ENCODE results near the gene MRPL48. TPM values are rescaled to one million over a fixed set of nuclear protein-coding genes. Genes with fewer than 3 reads are reported as not detected.

Gene MRPL48
- total and polyA plus RNA-seq, 10 of the 15 experiments (the other 5 are each of a cell fraction or from before 2014, with no cell fraction given): 46.7 to 159 (median 83.4) TPM

GRCh38 chr11:73787643-73788558, at the start of gene MRPL48 (continued):
- TF ChIP-seq, protein P1, sequence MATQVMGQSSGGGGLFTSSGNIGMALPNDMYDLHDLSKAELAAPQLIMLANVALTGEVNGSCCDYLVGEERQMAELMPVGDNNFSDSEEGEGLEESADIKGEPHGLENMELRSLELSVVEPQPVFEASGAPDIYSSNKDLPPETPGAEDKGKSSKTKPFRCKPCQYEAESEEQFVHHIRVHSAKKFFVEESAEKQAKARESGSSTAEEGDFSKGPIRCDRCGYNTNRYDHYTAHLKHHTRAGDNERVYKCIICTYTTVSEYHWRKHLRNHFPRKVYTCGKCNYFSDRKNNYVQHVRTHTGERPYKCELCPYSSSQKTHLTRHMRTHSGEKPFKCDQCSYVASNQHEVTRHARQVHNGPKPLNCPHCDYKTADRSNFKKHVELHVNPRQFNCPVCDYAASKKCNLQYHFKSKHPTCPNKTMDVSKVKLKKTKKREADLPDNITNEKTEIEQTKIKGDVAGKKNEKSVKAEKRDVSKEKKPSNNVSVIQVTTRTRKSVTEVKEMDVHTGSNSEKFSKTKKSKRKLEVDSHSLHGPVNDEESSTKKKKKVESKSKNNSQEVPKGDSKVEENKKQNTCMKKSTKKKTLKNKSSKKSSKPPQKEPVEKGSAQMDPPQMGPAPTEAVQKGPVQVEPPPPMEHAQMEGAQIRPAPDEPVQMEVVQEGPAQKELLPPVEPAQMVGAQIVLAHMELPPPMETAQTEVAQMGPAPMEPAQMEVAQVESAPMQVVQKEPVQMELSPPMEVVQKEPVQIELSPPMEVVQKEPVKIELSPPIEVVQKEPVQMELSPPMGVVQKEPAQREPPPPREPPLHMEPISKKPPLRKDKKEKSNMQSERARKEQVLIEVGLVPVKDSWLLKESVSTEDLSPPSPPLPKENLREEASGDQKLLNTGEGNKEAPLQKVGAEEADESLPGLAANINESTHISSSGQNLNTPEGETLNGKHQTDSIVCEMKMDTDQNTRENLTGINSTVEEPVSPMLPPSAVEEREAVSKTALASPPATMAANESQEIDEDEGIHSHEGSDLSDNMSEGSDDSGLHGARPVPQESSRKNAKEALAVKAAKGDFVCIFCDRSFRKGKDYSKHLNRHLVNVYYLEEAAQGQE (IDR thresholded peaks at IDR 0.05; ENCODE audit: low read depth, low read length): no peak
- TF ChIP-seq CHD4 (IDR thresholded peaks at IDR 0.05) (no peak), RAD51 (IDR thresholded peaks at IDR 0.05) (no peak), SREBF2 (IDR thresholded peaks at IDR 0.05; ENCODE audit: low read length) (no peak), TCF12 (IDR thresholded peaks at IDR 0.05; ENCODE audit: low read depth, low read length) (no peak; the same call in 1 of the 2 replicates), SMAD5 (IDR thresholded peaks at IDR 0.05; ENCODE audit: low read depth) (peak; percentile 81), STAT1 (conservative IDR thresholded peaks at IDR 0.05) (peak; percentile 81; the same call in 1 of the 2 replicates), MLLT1 (IDR thresholded peaks at IDR 0.05) (peak; percentile 50; the same call in 1 of the 2 replicates), HDAC6 (IDR thresholded peaks at IDR 0.05; ENCODE audit: unreplicated experiment) (no peak), SMC3 (IDR thresholded peaks at IDR 0.05; ENCODE audit: borderline replicate concordance, low read length) (no peak), HCFC1 (IDR thresholded peaks at IDR 0.05; ENCODE audit: low read length) (peak; percentile 76), POLR2AphosphoS5 (IDR thresholded peaks at IDR 0.05; ENCODE audit: low read length) (peak; percentile 92), TARDBP (IDR thresholded peaks at IDR 0.05; ENCODE audit: borderline replicate concordance) (peak; percentile 67), CBX5 (IDR thresholded peaks at IDR 0.05; ENCODE audit: low read depth) (peak; percentile 73; the same call in 1 of the 2 replicates), ZNF274 (IDR thresholded peaks at IDR 0.05; ENCODE audit: insufficient read depth, insufficient read length) (no peak)
- TF ChIP-seq, protein P2, sequence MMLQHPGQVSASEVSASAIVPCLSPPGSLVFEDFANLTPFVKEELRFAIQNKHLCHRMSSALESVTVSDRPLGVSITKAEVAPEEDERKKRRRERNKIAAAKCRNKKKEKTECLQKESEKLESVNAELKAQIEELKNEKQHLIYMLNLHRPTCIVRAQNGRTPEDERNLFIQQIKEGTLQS (IDR thresholded peaks at IDR 0.05; ENCODE audit: borderline replicate concordance, extremely low read depth, low read depth, low read length): no peak
